Activated CD4-positive, alpha-beta T cell treated with anti-CD3 and anti-CD28 coated beads for 36 hours (primary cell): ENCODE data around the gene EIF3M. TPM values are rescaled to one million over a fixed set of nuclear protein-coding genes. Genes with fewer than 3 reads are reported as not detected.
"Not testable (repeated sequence)": the region's sequence is repeated elsewhere in the genome, so short reads cannot be mapped to it uniquely, and the experiment has no call there.

Experiments
- ATAC-seq: fragments of 200-7000 bp; cut with Tn5 transposase; one replicate; pipeline ENCODE4 v1.10.0; 2021; ENCODE audit warnings: mild to moderate bottlenecking, moderate library complexity
- CTCF ChIA-PET: fragments of 350-600 bp; sonication (Branson Sonifier 250); formaldehyde crosslinking; loops from one replicate; lab custom pipeline; 2021; ENCODE audit warnings: antibody characterized with exemption; lab: Charles Lee
- POLR2A ChIA-PET: fragments of 350-600 bp; sonication (Branson Sonifier 250); formaldehyde crosslinking; loops from one replicate; lab custom pipeline; 2021; ENCODE audit warnings: antibody characterized with exemption, inconsistent platforms; lab: Charles Lee
- DNase-seq: peaks from one replicate; pipeline ENCODE4 v3.0.0-alpha.2; 2020
- H3K27ac Mint-ChIP-seq: one replicate; pipeline ENCODE4 v1.8.0; 2021; ENCODE audit warnings: mixed read lengths
- H3K27me3 Mint-ChIP-seq: one replicate; pipeline ENCODE4 v1.8.0; 2021; ENCODE audit warnings: mixed read lengths
- H3K36me3 Mint-ChIP-seq: one replicate; pipeline ENCODE4 v1.8.0; 2021; ENCODE audit warnings: low read depth, mixed read lengths
- H3K4me1 Mint-ChIP-seq: one replicate; pipeline ENCODE4 v1.8.0; 2021; ENCODE audit warnings: mixed read lengths
- H3K4me3 Mint-ChIP-seq: one replicate; pipeline ENCODE4 v1.8.0; 2021; ENCODE audit warnings: mild to moderate bottlenecking, moderate library complexity, mixed read lengths
- H3K9me3 Mint-ChIP-seq: one replicate; pipeline ENCODE4 v1.8.0; 2021; ENCODE audit warnings: low read depth, mixed read lengths
- intact Hi-C, 2 experiments: fragments of 100-400 bp; cut with DNase I in 1 of 2; cut with micrococcal nuclease in 1 of 2; formaldehyde crosslinking; loops; one replicate each; pipeline versions ENCODE4 v1.14.2 to v1.15.1; 2022 to 2024; cut with DNase I, micrococcal nuclease
- total RNA-seq, 2 experiments: library from RNA; stranded (reverse); gene quantifications; one replicate each; pipeline ENCODE4 v1.2.3, GENCODE V29; 2021

EIF3M gene
- total RNA-seq, 2 experiments from 2014 or later: 392 to 408 TPM

DNA sequence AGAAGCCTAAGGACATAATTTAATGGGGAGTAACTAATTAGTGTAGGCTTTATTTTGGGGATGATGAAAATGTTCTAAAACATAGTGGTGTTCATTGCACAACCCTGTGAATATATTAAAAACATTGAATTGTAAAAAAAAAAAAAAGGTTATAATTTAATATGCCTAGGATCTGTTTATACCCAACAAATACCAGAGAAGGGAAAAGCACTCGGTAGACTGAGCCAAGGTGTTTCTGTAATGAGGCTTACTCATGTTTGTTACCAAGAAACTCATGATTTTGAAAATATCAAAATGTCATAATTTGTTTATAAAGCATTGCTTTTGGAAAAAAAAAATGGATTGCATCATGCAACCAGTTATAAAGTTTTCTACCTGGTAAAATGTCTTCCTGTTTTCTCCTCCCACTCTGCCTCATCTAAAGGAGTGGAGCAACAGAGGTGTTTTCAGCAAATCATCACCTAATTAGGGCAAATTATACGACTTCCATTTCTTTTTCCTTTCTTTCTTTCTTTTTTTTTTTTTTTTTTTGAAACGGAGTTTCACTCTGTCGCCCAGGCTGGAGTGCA lies 14.2 kb upstream of the EIF3M start:
- no peaks in the 10 kb centered on the region for H3K36me3 Mint-ChIP-seq
- H3K27ac Mint-ChIP-seq: no peak overlapping the region
- H3K9me3 Mint-ChIP-seq: no peaks in the 10 kb centered on the region
- no peak for ATAC-seq
- ChIA-PET POLR2A (no interaction called here), CTCF (no interaction called here)
- peaks cover 15% of the 10 kb centered on the region for H3K4me1 Mint-ChIP-seq
- DNase-seq: no peak
- intact Hi-C loops: no loop called here
- peaks cover 9% of the 10 kb centered on the region for H3K27me3 Mint-ChIP-seq
- no peak overlapping the region for H3K4me3 Mint-ChIP-seq

GRCh38 chr11:32571039-32571438 lies 12.6 kb upstream of the EIF3M start:
- Mint-ChIP-seq H3K9me3 (no peaks in the 10 kb centered on the region), H3K36me3 (no peaks in the 10 kb centered on the region), H3K4me1 (peaks cover 15% of the 10 kb centered on the region), H3K27ac (no peak overlapping the region), H3K4me3 (no peak overlapping the region), H3K27me3 (peaks cover 9% of the 10 kb centered on the region)
- ATAC-seq (no peak), DNase-seq (no peak)
- POLR2A ChIA-PET: no interaction called here
- CTCF ChIA-PET: no interaction called here
- intact Hi-C loops: no loop called here

GRCh38 chr11:32573228-32573627 lies 10.4 kb upstream of the EIF3M start:
- Mint-ChIP-seq H3K27me3 (peaks cover 9% of the 10 kb centered on the region), H3K4me3 (no peak overlapping the region), H3K4me1 (peaks cover 3% of the 10 kb centered on the region), H3K9me3 (no peaks in the 10 kb centered on the region), H3K36me3 (no peaks in the 10 kb centered on the region), H3K27ac (no peak overlapping the region)
- intact Hi-C loops: no loop called here
- CTCF ChIA-PET: interaction anchor here (0.6 kb wide), 2 partner anchors 10 to 218 kb away, joined by 4 read pairs; partner anchors contain the start of gene EIF3M
- DNase-seq (no peak), ATAC-seq (no peak)
- POLR2A ChIA-PET: no interaction called here

DNA sequence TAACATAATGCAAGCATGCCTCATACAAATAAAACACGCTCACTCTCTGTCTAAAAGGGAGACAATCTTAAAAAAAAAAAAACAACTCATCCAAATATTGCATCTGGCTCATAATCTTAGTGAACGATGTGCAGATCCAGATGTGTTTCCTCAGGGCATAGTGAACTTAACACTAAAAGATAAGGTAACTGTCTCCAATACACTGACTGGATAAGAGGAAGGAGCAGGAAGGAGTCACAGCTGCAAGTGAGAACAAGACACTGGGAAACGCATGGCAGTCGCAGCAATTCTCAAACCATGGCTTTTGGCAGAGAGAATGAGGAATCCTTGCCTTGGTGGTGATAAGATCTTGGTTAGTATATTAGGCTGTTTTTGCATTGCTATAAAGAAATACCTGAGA lies 9.2 kb upstream of the EIF3M start:
- ATAC-seq (no peak), DNase-seq (no peak)
- peaks cover 3% of the 10 kb centered on the region for H3K4me1 Mint-ChIP-seq
- no peaks in the 10 kb centered on the region for H3K36me3 Mint-ChIP-seq
- CTCF ChIA-PET: no interaction called here
- no peak overlapping the region for H3K27ac Mint-ChIP-seq
- H3K4me3 Mint-ChIP-seq: no peak overlapping the region
- intact Hi-C loops: no loop called here
- H3K27me3 Mint-ChIP-seq: peaks cover 9% of the 10 kb centered on the region
- POLR2A ChIA-PET: no interaction called here
- no peaks in the 10 kb centered on the region for H3K9me3 Mint-ChIP-seq

DNA sequence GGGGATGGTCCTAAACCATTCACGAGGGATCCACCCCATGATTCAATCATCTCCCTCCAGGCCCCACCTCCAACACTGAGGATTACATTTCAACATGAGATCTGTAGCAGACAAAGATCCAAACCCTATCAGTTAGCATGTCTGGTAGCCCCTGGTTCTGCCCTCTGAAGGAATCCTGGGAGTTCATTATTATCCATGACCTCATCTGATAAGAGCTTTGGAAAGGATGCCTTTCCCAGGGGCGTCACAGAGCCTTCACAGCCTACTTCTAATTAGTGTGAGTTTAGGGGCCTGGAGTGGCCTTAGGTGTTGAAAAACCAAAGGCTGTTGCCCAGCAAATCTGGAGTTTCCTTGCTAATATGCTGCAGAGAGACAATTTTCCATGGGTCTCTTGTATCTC lies 8.6 kb upstream of the EIF3M start:
- intact Hi-C loops: no loop called here
- POLR2A ChIA-PET: no interaction called here
- H3K9me3 Mint-ChIP-seq: no peaks in the 10 kb centered on the region
- H3K4me3 Mint-ChIP-seq: no peak overlapping the region
- CTCF ChIA-PET: no interaction called here
- H3K4me1 Mint-ChIP-seq: peaks cover 3% of the 10 kb centered on the region
- H3K36me3 Mint-ChIP-seq: no peaks in the 10 kb centered on the region
- peaks cover 9% of the 10 kb centered on the region for H3K27me3 Mint-ChIP-seq
- DNase-seq (no peak), ATAC-seq (no peak)
- no peak overlapping the region for H3K27ac Mint-ChIP-seq

DNA sequence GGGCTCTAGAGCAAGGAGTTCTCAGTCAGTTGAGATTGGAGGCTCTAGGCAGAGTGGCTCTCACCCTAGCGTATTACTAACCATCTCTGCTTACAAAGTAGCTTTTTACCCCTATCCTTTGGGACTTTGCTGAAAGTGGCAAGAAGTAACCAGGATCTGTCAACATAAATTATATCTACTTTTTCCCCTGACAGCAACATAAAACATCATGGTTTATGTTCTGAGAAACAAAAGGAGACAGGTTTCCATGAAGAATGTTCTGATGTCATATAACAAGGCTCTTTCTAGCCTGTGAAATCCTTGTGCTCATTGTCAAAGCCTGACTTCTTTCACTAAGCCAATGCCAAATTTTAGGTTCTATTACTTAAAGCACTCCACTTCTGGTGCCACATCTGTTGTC lies 7.2 kb upstream of the EIF3M start:
- no peaks in the 10 kb centered on the region for H3K36me3 Mint-ChIP-seq
- peaks cover 3% of the 10 kb centered on the region for H3K4me1 Mint-ChIP-seq
- no peak overlapping the region for H3K4me3 Mint-ChIP-seq
- ChIA-PET CTCF (no interaction called here), POLR2A (no interaction called here)
- no peaks in the 10 kb centered on the region for H3K9me3 Mint-ChIP-seq
- H3K27ac Mint-ChIP-seq: no peak overlapping the region
- no peak for DNase-seq
- intact Hi-C loops: no loop called here
- ATAC-seq: no peak
- peaks cover 5% of the 10 kb centered on the region for H3K27me3 Mint-ChIP-seq

DNA sequence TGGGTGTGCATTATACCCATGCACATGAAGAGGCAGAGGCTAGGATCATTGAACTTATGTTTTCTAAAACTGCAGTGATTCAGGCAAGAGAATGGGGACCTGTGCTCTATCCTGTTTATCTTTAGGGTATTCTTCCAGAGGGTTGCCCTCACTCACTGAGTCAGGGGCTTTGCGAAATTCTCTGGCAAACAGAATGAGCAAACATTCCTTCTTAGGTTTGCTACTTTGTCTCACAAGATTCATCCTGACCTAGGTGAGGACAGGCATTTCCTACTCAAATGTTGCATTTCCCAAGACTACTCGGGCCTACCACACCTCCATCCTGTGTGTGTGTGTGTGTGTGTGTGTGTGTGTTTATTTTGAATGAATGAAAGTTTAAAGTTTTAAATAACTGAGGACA lies 2.7 kb upstream of the EIF3M start:
- H3K9me3 Mint-ChIP-seq: no peaks in the 10 kb centered on the region
- CTCF ChIA-PET: no interaction called here
- no peak for ATAC-seq
- DNase-seq: no peak
- no peak overlapping the region for H3K4me3 Mint-ChIP-seq
- H3K27me3 Mint-ChIP-seq: no peaks in the 10 kb centered on the region
- POLR2A ChIA-PET: no interaction called here
- no peak overlapping the region for H3K27ac Mint-ChIP-seq
- intact Hi-C loops: loop anchor here (5.0 to 10.0 kb wide), 7 partner anchors 256 to 1471 kb away; partner anchors contain the start of genes C11orf91 (in 1 of the 2), CAPRIN1 (in 1 of the 2), DEPDC7 (in 1 of the 2) and ELP4 (in 1 of the 2)
- H3K4me1 Mint-ChIP-seq: peaks cover 17% of the 10 kb centered on the region
- peaks cover 15% of the 10 kb centered on the region for H3K36me3 Mint-ChIP-seq

- intact Hi-C loops: loop anchor here (5.0 to 10.0 kb wide), 7 partner anchors 257 to 1471 kb away; partner anchors contain the start of genes C11orf91 (in 1 of the 2), CAPRIN1 (in 1 of the 2), DEPDC7 (in 1 of the 2) and ELP4 (in 1 of the 2)
Observed at GRCh38 chr11:32581556-32581955, 2.1 kb upstream of the EIF3M start.

DNA sequence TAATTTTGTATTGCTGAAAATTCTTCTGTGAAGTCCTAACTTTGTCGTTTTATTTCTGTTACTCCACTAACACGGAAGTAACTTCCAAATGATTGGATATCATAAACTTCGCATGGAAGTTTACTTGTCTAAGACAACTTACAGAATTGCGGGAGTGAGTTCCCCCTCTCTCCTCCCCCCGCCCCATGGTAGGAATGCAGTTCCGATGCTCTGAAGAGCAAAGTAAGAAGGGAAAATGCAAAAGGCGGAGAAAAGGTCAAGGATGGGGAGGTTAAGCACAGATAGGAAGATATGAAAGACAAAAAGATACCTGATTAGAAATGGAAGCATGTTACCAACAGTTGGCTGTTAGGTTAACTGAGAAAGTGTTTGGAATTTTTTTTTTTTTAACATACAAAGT lies 1.3 kb downstream of the EIF3M start:
- intact Hi-C loops: loop anchor here (1.0 to 10.0 kb wide), 9 partner anchors 260 to 1467 kb away; partner anchors contain the start of genes HIPK3 (in 2 of the 2), C11orf91 (in 1 of the 2), CAPRIN1 (in 1 of the 2) and DEPDC7 (in 1 of the 2)
- Mint-ChIP-seq H3K27me3 (no peaks in the 10 kb centered on the region), H3K36me3 (peaks cover 35% of the 10 kb centered on the region), H3K4me1 (peaks cover 40% of the 10 kb centered on the region), H3K27ac (peak overlapping the region; percentile 96), H3K4me3 (peak overlapping the region; percentile 87), H3K9me3 (no peaks in the 10 kb centered on the region)
- POLR2A ChIA-PET: no interaction called here
- ATAC-seq: no peak
- DNase-seq: no peak
- CTCF ChIA-PET: interaction anchor here (1.3 kb wide), 1 partner anchor 309 kb away, joined by 3 read pairs; no protein-coding TSS in a partner anchor

More at GRCh38 chr11:32581556-32581955, 2.1 kb upstream of the EIF3M start:
- peaks cover 23% of the 10 kb centered on the region for H3K4me1 Mint-ChIP-seq
- DNase-seq (no peak), ATAC-seq (no peak)
- H3K36me3 Mint-ChIP-seq: peaks cover 16% of the 10 kb centered on the region
- H3K27ac Mint-ChIP-seq: no peak overlapping the region
- ChIA-PET POLR2A (no interaction called here), CTCF (no interaction called here)
- H3K4me3 Mint-ChIP-seq: no peak overlapping the region
- no peaks in the 10 kb centered on the region for H3K27me3 Mint-ChIP-seq
- H3K9me3 Mint-ChIP-seq: no peaks in the 10 kb centered on the region

DNA sequence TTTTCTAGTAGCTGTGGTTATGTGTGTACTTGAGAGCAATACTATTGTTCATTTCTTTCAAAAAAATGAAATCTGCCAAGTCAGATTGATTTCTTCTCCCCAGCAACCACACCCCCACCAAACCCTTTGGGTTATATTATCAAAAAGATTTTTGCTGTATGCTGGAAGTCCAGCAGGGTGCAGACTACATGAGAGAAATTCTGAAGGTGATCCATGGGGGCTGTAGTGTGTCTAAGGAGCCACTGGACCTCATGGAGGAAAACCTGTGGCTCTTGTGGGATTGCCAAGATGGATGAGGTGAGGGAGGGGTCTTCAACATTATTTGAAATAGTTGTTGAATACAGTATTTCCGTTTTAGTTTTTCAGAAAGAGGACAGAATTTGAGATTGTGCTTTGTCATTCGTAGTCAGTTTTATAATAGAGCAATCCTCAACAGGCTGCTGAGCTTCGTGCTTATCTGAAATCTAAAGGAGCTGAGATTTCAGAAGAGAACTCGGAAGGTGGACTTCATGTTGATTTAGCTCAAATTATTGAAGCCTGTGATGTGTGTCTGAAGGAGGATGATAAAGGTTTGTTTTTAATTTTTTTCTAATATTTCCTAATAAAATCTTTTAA lies 3.1 kb downstream of the EIF3M start:
- CTCF ChIA-PET: no interaction called here
- DNase-seq (peak; percentile 25), ATAC-seq (no peak)
- Mint-ChIP-seq H3K27me3 (no peaks in the 10 kb centered on the region), H3K27ac (peak overlapping the region; percentile 51), H3K4me3 (peak overlapping the region; percentile 15), H3K4me1 (peaks cover 42% of the 10 kb centered on the region), H3K36me3 (peaks cover 48% of the 10 kb centered on the region), H3K9me3 (no peaks in the 10 kb centered on the region)
- POLR2A ChIA-PET: no interaction called here
- intact Hi-C loops: loop anchor here in 1 of 2 experiments (10.0 kb wide), 1 partner anchor 262 kb away; no protein-coding TSS in a partner anchor

GRCh38 chr11:32594272-32594671 lies 10.6 kb downstream of the EIF3M start:
- Mint-ChIP-seq H3K36me3 (peaks cover 77% of the 10 kb centered on the region), H3K27me3 (no peaks in the 10 kb centered on the region), H3K4me3 (no peak overlapping the region), H3K27ac (no peak overlapping the region), H3K9me3 (no peaks in the 10 kb centered on the region), H3K4me1 (peaks cover 36% of the 10 kb centered on the region)
- ATAC-seq (peak; percentile 54), DNase-seq (no peak)
- intact Hi-C loops: no loop called here
- ChIA-PET POLR2A (no interaction called here), CTCF (no interaction called here)

- not testable (repeated sequence) for H3K4me3 Mint-ChIP-seq
- peak; percentile 72 for DNase-seq
Observed at GRCh38 chr11:32596114-32596513, 12.5 kb downstream of the EIF3M start.

More at GRCh38 chr11:32596114-32596513, 12.5 kb downstream of the EIF3M start:
- peak overlapping the region; percentile 79 for H3K27ac Mint-ChIP-seq
- CTCF ChIA-PET: interaction anchor here (0.7 to 1.7 kb wide), 2 partner anchors 9 to 14 kb away, joined by 3 read pairs; no protein-coding TSS in a partner anchor
- peaks cover 36% of the 10 kb centered on the region for H3K4me1 Mint-ChIP-seq
- H3K9me3 Mint-ChIP-seq, H3K27me3 Mint-ChIP-seq, POLR2A ChIA-PET: not testable (repeated sequence)
- peak; percentile 80 for ATAC-seq
- intact Hi-C loops: loop anchor here in 1 of 2 experiments (1.0 kb wide), 1 partner anchor 13 kb away; the partner anchor contains the start of gene EIF3M
- peaks cover 70% of the 10 kb centered on the region for H3K36me3 Mint-ChIP-seq
